ENCODE measurements around the gene AKAP8L.

Gene AKAP8L

DNA sequence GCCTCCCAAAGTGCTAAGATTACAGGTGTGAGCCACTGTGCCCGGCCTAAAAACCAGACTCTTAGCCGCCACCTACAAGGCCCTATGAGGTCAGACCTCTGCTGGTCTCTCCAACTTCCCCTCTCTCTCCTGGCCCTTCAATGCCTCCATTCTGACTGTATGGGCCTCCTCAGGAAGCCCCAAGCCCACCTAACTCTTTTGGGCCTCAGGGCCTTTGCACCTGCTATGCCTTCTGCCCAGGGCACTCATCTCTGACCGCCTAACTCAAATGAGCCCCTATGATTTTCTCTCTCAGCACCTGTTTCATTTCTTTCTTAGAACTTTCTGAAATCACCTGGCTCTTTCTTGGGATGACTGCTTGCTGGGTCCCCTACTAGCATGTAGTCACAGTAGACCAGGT lies 24.5 kb upstream of the AKAP8L start:
- Histone ChIP-seq H4K20me1 (no peaks in the 10 kb centered on the region), H3K9me3 (no peaks in the 10 kb centered on the region), H3K4me2 (no peak overlapping the region), H3K36me3 (0 out of 2 replicates have a peak, but pooled peaks cover 4% of the 10 kb centered on the region), H3K4me3 (no peak overlapping the region), H3K27ac (no peak overlapping the region), H3K4me1 (peaks cover 74% of the 10 kb centered on the region), H3K9ac (no peak overlapping the region), H3K27me3 (no peaks in the 10 kb centered on the region)
- TF ChIP-seq Cebpa-rat (IDR thresholded peaks at IDR 0.05), result no peak

DNA sequence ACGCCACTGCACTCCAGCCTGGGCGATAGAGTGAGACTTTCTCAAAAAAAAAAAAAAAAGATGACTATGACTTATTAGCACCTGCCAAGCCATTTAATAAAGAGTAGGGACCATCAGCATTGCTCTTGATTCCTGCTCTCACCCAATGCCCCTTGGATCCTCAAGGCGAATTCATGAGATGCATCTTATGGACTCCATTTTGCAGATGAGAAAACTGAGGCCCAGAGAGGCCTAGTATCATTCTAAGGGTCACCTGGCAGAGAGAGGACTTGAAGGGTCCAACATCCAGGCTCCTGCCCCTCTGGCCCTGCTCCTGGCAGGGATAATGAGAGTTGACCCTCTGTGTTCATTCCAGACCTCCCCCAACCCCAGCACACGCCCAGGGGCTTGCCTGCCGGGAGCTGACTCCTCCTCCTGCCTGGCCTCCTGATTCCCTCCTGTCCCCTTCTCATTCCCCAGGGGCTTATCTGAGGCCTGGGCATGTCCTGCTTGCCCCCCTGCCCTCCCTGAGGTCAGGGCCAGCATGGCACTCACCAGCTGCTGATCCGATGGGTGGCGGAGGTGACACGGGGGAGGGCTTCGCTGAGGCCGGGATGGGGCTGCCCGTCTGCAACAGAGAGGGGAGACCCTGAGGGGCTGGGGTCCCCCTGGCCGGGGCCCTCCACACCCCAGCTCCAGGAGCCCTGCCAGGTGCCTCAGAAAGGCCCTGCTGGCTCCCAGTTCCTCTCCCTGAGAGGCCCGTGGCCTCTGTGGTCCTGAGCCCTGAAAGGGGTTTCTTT lies 23.5 kb upstream of the AKAP8L start:
- H3K9me3 ChIP-seq, result no peaks in the 10 kb centered on the region
- H4K20me1 ChIP-seq, result no peaks in the 10 kb centered on the region
- H3K9ac ChIP-seq, result no peak overlapping the region
- 0 out of 2 replicates have a peak, but pooled peaks cover 5% of the 10 kb centered on the region for H3K36me3 ChIP-seq
- no peak overlapping the region for H3K4me3 ChIP-seq
- H3K4me1 ChIP-seq, result peaks cover 71% of the 10 kb centered on the region
- H3K27me3 ChIP-seq, result no peaks in the 10 kb centered on the region
- 0 out of 2 replicates have a peak overlapping the region, but pooled peaks have one; percentile 27 for H3K27ac ChIP-seq
- no peak for TF ChIP-seq Cebpa-rat (IDR thresholded peaks at IDR 0.05)
- no peak overlapping the region for H3K4me2 ChIP-seq

DNA sequence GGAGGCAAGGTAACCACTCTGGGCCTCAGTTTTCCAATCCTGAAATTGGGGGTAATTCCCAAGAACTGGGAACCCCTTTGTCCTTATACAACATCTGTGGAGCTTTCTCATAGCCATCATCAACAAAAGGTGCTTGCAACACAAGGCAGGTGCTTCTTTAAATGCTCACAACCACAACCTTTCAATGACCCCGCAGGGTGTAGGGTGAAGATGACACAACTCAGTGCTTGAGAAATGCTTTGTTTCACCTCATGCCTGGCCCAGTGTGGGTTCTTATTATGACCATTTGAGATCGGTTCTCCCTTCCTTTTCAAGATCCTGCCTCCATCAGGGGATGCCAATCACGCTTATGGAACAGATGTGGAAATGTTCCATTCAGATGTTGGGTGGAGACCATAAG lies 22.5 kb upstream of the AKAP8L start:
- H3K27me3 ChIP-seq, result no peaks in the 10 kb centered on the region
- no peak for TF ChIP-seq Cebpa-rat (IDR thresholded peaks at IDR 0.05)
- H3K9me3 ChIP-seq, result no peaks in the 10 kb centered on the region
- no peak overlapping the region for H3K27ac ChIP-seq
- H3K36me3 ChIP-seq, result 0 out of 2 replicates have a peak, but pooled peaks cover 5% of the 10 kb centered on the region
- no peak overlapping the region for H3K9ac ChIP-seq
- H3K4me1 ChIP-seq, result peaks cover 71% of the 10 kb centered on the region
- no peaks in the 10 kb centered on the region for H4K20me1 ChIP-seq
- H3K4me3 ChIP-seq, result no peak overlapping the region
- peak overlapping the region; percentile 78 for H3K4me2 ChIP-seq

DNA sequence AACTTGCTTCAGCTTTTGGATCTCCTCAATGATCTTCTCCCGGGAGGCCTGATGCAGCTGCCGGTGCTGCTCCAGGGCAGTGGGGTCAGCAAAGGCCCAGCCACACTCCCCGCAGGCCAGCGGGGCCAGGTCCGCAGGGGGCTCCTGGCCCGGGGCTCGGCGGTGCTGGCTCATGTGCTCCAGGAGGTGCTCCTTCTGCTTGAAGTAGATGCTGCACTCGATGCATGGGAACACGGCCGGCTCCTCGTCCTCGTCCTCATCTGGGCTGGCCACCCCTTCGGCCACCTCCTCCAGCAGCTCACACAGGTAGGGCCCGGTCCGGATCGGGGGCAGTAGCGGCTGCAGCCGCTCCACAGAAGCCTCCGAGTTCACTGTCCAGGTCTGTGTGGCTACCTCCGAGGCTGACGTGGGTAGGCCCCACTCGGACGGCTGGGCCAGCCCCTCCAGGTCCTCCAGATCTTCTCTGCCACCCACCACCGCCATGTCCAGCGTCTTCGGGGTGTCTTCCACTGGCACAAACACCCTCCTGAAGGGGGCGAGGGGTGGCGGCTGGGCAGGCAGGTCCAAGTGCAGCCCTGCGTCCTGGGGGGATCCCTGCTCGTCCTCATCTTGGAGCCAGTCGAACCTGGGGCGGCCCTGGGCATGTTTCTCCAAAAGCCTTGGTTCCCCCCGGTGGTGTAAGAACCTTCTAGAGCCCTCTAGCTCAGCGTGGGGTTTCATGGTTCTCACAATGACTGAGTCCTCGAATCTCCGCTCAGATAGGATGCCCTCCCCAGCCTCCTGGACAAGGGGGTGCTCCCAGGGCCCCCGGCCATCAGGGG lies 21.2 kb upstream of the AKAP8L start:
- Histone ChIP-seq H3K4me2 (peak overlapping the region; percentile 78), H3K27me3 (no peaks in the 10 kb centered on the region), H3K4me1 (peaks cover 71% of the 10 kb centered on the region), H3K27ac (peak overlapping the region; percentile 72), H4K20me1 (no peaks in the 10 kb centered on the region), H3K36me3 (0 out of 2 replicates have a peak, but pooled peaks cover 5% of the 10 kb centered on the region), H3K9me3 (no peaks in the 10 kb centered on the region), H3K9ac (peak overlapping the region; percentile 3; the same call in 1 of the 2 replicates), H3K4me3 (0 out of 2 replicates have a peak overlapping the region, but pooled peaks have one; percentile 31)
- no peak for TF ChIP-seq Cebpa-rat (IDR thresholded peaks at IDR 0.05)

DNA sequence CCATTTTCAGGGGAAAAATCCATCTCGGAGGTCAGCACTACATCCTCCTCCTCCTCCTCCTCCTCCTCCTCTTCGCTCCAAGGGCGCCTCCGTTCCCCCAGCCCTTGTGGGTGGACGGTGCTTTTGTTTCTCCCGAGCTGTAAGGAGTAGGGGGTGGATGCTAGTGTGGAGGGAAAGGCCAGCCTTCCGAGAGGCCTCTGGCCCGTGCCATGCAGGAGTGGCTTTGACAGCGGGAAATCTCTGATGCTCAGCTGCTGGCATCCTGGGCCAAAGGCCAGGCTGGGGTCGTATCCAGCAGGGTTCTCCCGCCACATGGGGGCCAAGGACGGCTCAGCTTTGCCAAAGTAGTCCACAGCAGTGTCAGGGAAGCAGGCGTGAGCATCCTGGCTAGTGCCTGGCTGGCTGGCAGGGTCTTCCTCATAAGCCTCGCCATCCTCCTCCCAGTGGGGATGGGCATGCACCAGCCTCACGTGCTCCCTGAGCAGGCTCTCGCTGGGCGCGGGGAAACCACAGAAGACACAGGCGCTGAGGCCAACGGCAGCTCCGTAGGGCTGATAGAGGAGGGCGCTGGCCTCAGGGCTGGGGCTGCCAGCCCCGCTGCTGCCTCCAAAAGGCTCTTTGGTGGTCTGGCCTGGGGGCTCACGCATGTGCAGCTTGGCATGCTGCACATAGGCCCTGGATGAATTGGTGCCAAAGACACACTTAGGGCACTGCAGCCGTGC lies 20.5 kb upstream of the AKAP8L start:
- TF ChIP-seq Cebpa-rat (IDR thresholded peaks at IDR 0.05), result no peak

DNA sequence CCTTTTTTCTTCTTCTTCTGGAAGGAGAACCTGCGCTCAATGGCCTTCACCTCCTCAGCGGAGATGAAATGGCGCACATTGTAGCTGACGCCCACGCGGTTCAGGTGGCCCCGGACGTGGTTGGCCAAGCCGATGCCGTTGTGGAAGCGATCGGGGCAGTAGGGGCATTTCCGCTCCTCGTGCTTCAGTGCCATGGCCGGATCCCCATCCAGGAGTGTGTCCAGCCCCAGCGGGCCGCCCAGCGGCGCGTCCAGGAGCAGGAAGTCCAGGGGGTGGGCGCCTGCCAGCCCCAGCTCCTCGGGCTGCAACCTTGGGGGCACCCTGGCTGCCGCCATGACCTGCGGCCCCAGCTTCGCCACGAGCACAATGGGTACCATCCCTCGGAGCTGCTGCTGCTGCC lies 19.8 kb upstream of the AKAP8L start:
- Histone ChIP-seq H3K9me3 (no peaks in the 10 kb centered on the region), H3K4me1 (peaks cover 76% of the 10 kb centered on the region), H3K36me3 (0 out of 2 replicates have a peak, but pooled peaks cover 5% of the 10 kb centered on the region), H3K27ac (peak overlapping the region; percentile 72; the same call in 1 of the 2 replicates), H3K4me3 (no peak overlapping the region), H3K4me2 (peak overlapping the region; percentile 78), H4K20me1 (no peaks in the 10 kb centered on the region), H3K27me3 (no peaks in the 10 kb centered on the region), H3K9ac (peak overlapping the region; percentile 3; the same call in 1 of the 2 replicates)
- TF ChIP-seq Cebpa-rat (IDR thresholded peaks at IDR 0.05), result no peak

More for the DNA sequence above, 20.5 kb upstream of the AKAP8L start:
- H3K9ac ChIP-seq, result peak overlapping the region; percentile 3; the same call in 1 of the 2 replicates
- peaks cover 72% of the 10 kb centered on the region for H3K4me1 ChIP-seq
- H4K20me1 ChIP-seq, result no peaks in the 10 kb centered on the region
- peak overlapping the region; percentile 72 for H3K27ac ChIP-seq
- H3K4me3 ChIP-seq, result no peak overlapping the region
- H3K4me2 ChIP-seq, result peak overlapping the region; percentile 78
- H3K36me3 ChIP-seq, result 0 out of 2 replicates have a peak, but pooled peaks cover 5% of the 10 kb centered on the region
- H3K27me3 ChIP-seq, result no peaks in the 10 kb centered on the region
- no peaks in the 10 kb centered on the region for H3K9me3 ChIP-seq

DNA sequence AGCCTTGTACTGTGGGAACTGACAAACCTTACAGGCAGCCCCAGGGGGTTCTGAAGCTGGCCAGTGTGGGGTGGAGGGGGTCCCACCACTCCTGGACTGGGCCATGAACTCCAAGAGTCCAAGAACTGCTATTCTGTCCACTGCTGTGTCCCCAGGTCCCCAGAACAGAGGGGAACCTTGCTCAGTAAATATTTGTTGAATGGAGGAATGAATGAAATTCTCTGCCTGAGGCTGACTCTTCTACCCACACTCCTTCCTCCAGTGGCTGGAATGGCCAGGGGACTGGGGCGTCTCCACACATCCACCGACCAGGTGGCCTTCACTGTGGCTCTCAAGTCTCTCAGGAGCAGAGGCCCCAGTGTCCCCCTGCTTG lies 19.3 kb upstream of the AKAP8L start:
- Histone ChIP-seq H3K27me3 (no peaks in the 10 kb centered on the region), H3K9me3 (no peaks in the 10 kb centered on the region), H4K20me1 (no peaks in the 10 kb centered on the region), H3K36me3 (0 out of 2 replicates have a peak, but pooled peaks cover 5% of the 10 kb centered on the region), H3K4me3 (no peak overlapping the region), H3K9ac (no peak overlapping the region), H3K4me1 (peaks cover 81% of the 10 kb centered on the region), H3K27ac (peak overlapping the region; percentile 26; the same call in 1 of the 2 replicates), H3K4me2 (peak overlapping the region; percentile 78)
- TF ChIP-seq Cebpa-rat (IDR thresholded peaks at IDR 0.05), result no peak

DNA sequence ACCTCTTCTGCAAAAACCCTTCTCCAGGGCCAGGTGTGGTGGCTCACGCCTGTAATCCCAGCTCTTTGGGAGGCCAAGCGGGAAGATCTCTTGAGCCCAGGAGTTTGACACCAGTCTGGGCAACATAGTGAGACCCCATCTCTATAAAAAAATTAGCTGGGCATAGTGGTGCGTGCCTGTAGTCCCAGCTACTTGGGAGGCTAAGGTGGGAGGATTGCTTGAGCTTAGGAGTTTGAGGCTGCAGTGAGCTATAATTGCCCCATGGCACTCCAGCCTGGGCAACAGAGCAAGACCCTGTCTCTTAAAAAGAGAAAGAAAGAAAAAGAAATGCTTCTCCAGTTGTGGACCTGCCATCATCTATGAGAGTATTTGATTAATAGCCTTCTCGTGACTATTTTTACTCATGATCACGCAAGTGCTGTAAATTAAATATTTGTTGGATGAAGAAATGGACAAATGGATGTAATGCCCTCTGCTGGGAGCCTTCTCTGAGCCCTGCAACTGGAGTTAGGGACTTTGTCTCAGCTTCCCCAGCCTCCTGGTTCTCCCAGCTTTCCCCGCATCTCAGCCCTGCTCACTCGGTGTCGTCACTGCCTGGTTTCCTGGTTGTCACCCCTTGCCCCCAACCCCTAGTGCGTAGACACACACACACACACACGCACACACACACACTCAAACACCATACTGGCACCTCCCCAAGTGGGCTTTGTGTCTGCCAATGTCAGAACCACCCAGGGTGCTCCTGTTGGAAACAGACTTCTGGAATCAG lies 18.8 kb upstream of the AKAP8L start:
- Histone ChIP-seq H3K36me3 (0 out of 2 replicates have a peak, but pooled peaks cover 5% of the 10 kb centered on the region), H3K27ac (peak overlapping the region; percentile 26; the same call in 1 of the 2 replicates), H3K4me2 (peak overlapping the region; percentile 78; the same call in 1 of the 2 replicates), H3K4me1 (peaks cover 84% of the 10 kb centered on the region), H3K9me3 (no peaks in the 10 kb centered on the region), H4K20me1 (no peaks in the 10 kb centered on the region), H3K27me3 (no peaks in the 10 kb centered on the region), H3K4me3 (no peak overlapping the region), H3K9ac (no peak overlapping the region)
- no peak for TF ChIP-seq Cebpa-rat (IDR thresholded peaks at IDR 0.05)

DNA sequence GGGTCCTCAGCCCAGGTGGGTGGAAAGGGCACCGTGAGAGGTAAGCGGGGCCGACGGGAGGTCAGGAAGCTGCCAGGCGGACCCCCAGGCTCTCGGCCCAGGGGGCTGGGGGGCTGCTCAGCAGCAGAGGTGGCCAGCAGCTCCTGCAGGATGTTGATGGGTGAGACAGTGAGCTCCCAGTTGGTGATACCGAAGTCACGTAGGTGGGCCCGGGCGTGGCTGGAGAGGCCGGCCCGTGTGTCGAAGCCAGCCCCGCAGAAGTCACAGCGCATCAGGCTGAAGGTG lies 18.0 kb upstream of the AKAP8L start:
- Histone ChIP-seq H3K4me3 (no peak overlapping the region), H3K27me3 (no peaks in the 10 kb centered on the region), H3K9me3 (no peaks in the 10 kb centered on the region), H3K4me1 (peaks cover 84% of the 10 kb centered on the region), H3K36me3 (0 out of 2 replicates have a peak, but pooled peaks cover 5% of the 10 kb centered on the region), H3K9ac (no peak overlapping the region), H4K20me1 (no peaks in the 10 kb centered on the region; the same call in 1 of the 2 replicates), H3K27ac (no peak overlapping the region), H3K4me2 (peak overlapping the region; percentile 75)
- TF ChIP-seq Cebpa-rat (IDR thresholded peaks at IDR 0.05), result no peak

Measured in BLaER1 (cell line).